Gastrocnemius medialis (tissue), 4 donors: ENCODE results near the gene HACD1. TPM values are rescaled to one million over a fixed set of nuclear protein-coding genes. Genes with fewer than 3 reads are reported as not detected.
"Not testable (repeated sequence)": the region's sequence is repeated elsewhere in the genome, so short reads cannot be mapped to it uniquely, and the experiment has no call there.

Source experiments
- ATAC-seq, 2 donors: fragments of 150-250 bp; one replicate each; pipeline ENCODE4 v1.9.1; 2016
- DNase-seq, 2 donors: peaks; one replicate each; pipeline ENCODE4 v3.0.0-alpha.2; 2019
- H3K27ac ChIP-seq, 4 donors: fragments of 200-600 bp; sonication (generic); 1 replicate in 1 of 4; 2 replicates in 3 of 4; pipeline ENCODE4 v1.5.1; 2016 to 2018; ENCODE audit warnings: mild to moderate bottlenecking in 2 of 4, moderate library complexity in 1 of 4
- H3K27me3 ChIP-seq, 3 donors: fragments of 200-600 bp; sonication (generic) in 2 of 3; 1 replicate in 1 of 3; 2 replicates in 2 of 3; pipeline versions ENCODE4 v1.5.1 to v1.6.0; 2016 to 2019; ENCODE audit warnings: mild to moderate bottlenecking in 1 of 3, moderate library complexity in 1 of 3
- H3K36me3 ChIP-seq, 2 donors: fragments of 200-600 bp; sonication (generic) in 1 of 2; one replicate each; pipeline ENCODE4 v1.5.1; 2017 to 2018
- H3K4me1 ChIP-seq, 2 donors: fragments of 200-600 bp; sonication (generic) in 1 of 2; one replicate each; pipeline ENCODE4 v1.5.1; 2016 to 2017; ENCODE audit warnings: mild to moderate bottlenecking in 2 of 2
- H3K4me3 ChIP-seq, 4 donors: fragments of 200-600 bp; sonication (generic) in 3 of 4; 1 replicate in 1 of 4; 2 replicates in 3 of 4; pipeline ENCODE4 v1.5.1; 2016 to 2019; ENCODE audit warnings: mild to moderate bottlenecking in 2 of 4
- H3K9me3 ChIP-seq, 3 donors: fragments of 200-600 bp; sonication (generic) in 2 of 3; 1 replicate in 1 of 3; 2 replicates in 2 of 3; pipeline ENCODE4 v1.5.1; 2016 to 2019
- CTCF ChIP-seq, 5 experiments: fragments of 450-650 bp in 3 of 5; fragments of 200-600 bp in 2 of 5; sonication (generic) in 2 of 5; IDR thresholded peaks in 4 of 5; conservative IDR thresholded peaks in 1 of 5; 1 replicate in 4 of 5; 2 replicates in 1 of 5; pipeline ENCODE4 v1.5.1; 2016 to 2019; ENCODE audit warnings: antibody characterized with exemption in 5 of 5, mild to moderate bottlenecking in 3 of 5, moderate library complexity in 3 of 5
- POLR2A ChIP-seq, 2 donors: fragments of 450-650 bp; IDR thresholded peaks; one replicate each; pipeline ENCODE4 v1.6.1; 2017; ENCODE audit warnings: antibody characterized with exemption in 2 of 2, mild to moderate bottlenecking in 2 of 2, moderate library complexity in 2 of 2
- in situ Hi-C, 4 donors: fragments of 200-750 bp; cut with MboI; loops; one replicate each; pipeline versions ENCODE4 v1.15.0 to v1.8.0; 2017; ENCODE audit warnings: low sequenced_read_pairs in 4 of 4
- intact Hi-C: fragments of 100-400 bp; cut with DNase I; formaldehyde crosslinking; loops from one replicate; pipeline ENCODE4 v1.15.1; 2023; ENCODE audit warnings: low total_unique reads
- total RNA-seq, 4 donors: library from RNA; depleted of rRNA; stranded (reverse); fragments of >200 nt; gene quantifications; one replicate each; pipeline versions ENCODE4 v1.1.0 to v1.2.3, GENCODE V29; 2016

HACD1 gene
- total RNA-seq, 4 donors from 2014 or later, result 16.5 to 73.4 (median 44.3) TPM

DNA sequence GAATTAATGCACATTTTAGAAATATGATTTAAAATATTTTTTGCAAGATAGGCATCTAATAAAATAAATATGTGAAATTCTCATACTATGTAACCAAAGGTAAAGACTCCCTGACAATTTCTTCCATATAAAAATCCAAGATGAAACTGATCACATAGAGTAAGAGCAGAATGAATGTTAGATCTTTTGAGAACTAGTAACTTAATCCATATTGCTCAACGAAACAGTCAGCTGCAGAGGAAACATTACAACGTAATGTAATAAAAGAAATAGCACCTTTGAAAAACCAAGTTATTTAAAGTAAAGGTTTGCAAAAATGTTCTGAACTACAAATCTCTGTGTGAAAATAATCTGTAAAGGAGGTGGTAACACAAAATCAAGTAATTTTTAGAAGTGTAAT is 28.8 kb downstream of the HACD1 start:
- in situ Hi-C loops, result no loop called here
- Histone ChIP-seq H3K4me3 (no peak overlapping the region), H3K27me3 (no peaks in the 10 kb centered on the region), H3K36me3 (peaks cover 0 to 11% of the 10 kb centered on the region in 2 donors), H3K9me3 (no peaks in the 10 kb centered on the region), H3K4me1 (peaks cover 8 to 12% of the 10 kb centered on the region in 2 donors), H3K27ac (peak overlapping the region in 2 of 4 donors; percentile 0 to 33)
- intact Hi-C loops, result no loop called here
- no peak for DNase-seq
- TF ChIP-seq CTCF (IDR thresholded peaks at IDR 0.05 in 4 of 5, conservative IDR thresholded peaks at IDR 0.05 in 1 of 5), result no peak
- no peak for TF ChIP-seq POLR2A (IDR thresholded peaks at IDR 0.05)
- peak; percentile 54 to 75 for ATAC-seq

- peaks cover 8 to 12% of the 10 kb centered on the region in 2 donors for H3K4me1 ChIP-seq
- H3K27me3 ChIP-seq, H3K9me3 ChIP-seq, in situ Hi-C loops, DNase-seq, ATAC-seq, H3K27ac ChIP-seq, intact Hi-C loops, H3K4me3 ChIP-seq, H3K36me3 ChIP-seq: not testable (repeated sequence)
Measured at GRCh38 chr10:17587321-17587720, 29.9 kb downstream of the HACD1 start.

- ATAC-seq (no peak), DNase-seq (no peak)
- Histone ChIP-seq H3K9me3 (no peaks in the 10 kb centered on the region), H3K4me1 (peaks cover 8 to 12% of the 10 kb centered on the region in 2 donors), H3K27ac (no peak overlapping the region), H3K27me3 (no peaks in the 10 kb centered on the region), H3K36me3 (no peaks in the 10 kb centered on the region), H3K4me3 (no peak overlapping the region)
- TF ChIP-seq CTCF (IDR thresholded peaks at IDR 0.05 in 4 of 5, conservative IDR thresholded peaks at IDR 0.05 in 1 of 5) (no peak), POLR2A (IDR thresholded peaks at IDR 0.05) (no peak)
- intact Hi-C loops, result no loop called here
- in situ Hi-C loops, result no loop called here
Measured at GRCh38 chr10:17586821-17587234, 30.3 kb downstream of the HACD1 start.

DNA sequence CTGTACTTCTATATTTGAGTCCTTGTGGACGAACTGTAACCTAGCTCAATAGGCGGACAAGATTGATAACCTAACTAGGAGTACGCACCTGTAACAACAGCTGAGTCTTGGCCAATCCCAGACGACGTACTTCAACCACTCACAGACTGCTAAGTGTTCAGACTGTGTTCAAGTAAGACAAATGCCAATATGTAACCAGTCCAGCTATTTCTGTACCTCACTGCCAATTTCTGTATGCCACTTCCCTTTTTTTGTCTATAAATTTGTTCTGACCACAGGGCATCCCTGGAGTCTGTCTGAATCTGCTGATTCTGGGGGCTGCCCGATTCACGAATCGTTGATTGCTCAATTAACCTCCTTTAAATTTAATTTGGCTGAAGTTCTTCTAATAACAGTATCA is 32.2 kb downstream of the HACD1 start:
- Histone ChIP-seq H3K27me3 (no peaks in the 10 kb centered on the region), H3K27ac (no peak overlapping the region), H3K36me3 (no peaks in the 10 kb centered on the region), H3K4me1 (peaks cover 8 to 12% of the 10 kb centered on the region in 2 donors), H3K9me3 (no peaks in the 10 kb centered on the region), H3K4me3 (no peak overlapping the region)
- in situ Hi-C loops, result no loop called here
- TF ChIP-seq POLR2A (IDR thresholded peaks at IDR 0.05), result no peak
- intact Hi-C loops, result no loop called here
- ATAC-seq (no peak), DNase-seq (no peak)

DNA sequence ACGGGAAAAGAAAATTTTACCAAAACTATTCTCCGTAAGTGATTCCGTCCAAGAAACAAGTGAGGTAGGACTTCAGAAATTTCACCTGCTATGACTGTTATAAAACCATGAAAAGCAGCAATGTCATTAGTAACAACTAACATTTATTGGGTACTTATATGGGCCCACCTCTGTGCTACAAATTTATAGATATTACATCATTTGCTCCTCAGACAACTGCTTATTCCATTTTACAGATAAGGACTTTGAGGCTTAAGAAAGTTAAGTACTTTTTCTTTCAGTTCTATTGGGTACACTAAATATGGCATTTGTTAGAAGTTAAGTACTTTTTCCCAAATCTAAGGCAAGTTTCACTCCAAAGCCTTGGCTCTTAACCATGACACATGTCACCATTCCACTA is 36.3 kb downstream of the HACD1 start:
- in situ Hi-C loops, result no loop called here
- intact Hi-C loops, result no loop called here
- H3K27ac ChIP-seq, result no peak overlapping the region
- no peaks in the 10 kb centered on the region for H3K9me3 ChIP-seq
- H3K36me3 ChIP-seq, result no peaks in the 10 kb centered on the region
- DNase-seq (no peak), ATAC-seq (no peak)
- no peaks in the 10 kb centered on the region for H3K27me3 ChIP-seq
- no peak for TF ChIP-seq POLR2A (IDR thresholded peaks at IDR 0.05)
- H3K4me1 ChIP-seq, result no peaks in the 10 kb centered on the region
- H3K4me3 ChIP-seq, result no peak overlapping the region

GRCh38 chr10:17578603-17579002 is 38.6 kb downstream of the HACD1 start:
- in situ Hi-C loops, result no loop called here
- no peak for TF ChIP-seq CTCF (IDR thresholded peaks at IDR 0.05 in 4 of 5, conservative IDR thresholded peaks at IDR 0.05 in 1 of 5)
- TF ChIP-seq POLR2A (IDR thresholded peaks at IDR 0.05), result no peak
- ATAC-seq, result peak; percentile 33 to 52

More at GRCh38 chr10:17578603-17579002, 38.6 kb downstream of the HACD1 start:
- Histone ChIP-seq H3K27me3 (no peaks in the 10 kb centered on the region), H3K4me3 (no peak overlapping the region), H3K4me1 (no peaks in the 10 kb centered on the region), H3K27ac (no peak overlapping the region), H3K9me3 (no peaks in the 10 kb centered on the region), H3K36me3 (no peaks in the 10 kb centered on the region)
- DNase-seq, result no peak
- intact Hi-C loops, result no loop called here
